ENCODE measurements around the gene PTPN13.

PTPN13 gene

DNA sequence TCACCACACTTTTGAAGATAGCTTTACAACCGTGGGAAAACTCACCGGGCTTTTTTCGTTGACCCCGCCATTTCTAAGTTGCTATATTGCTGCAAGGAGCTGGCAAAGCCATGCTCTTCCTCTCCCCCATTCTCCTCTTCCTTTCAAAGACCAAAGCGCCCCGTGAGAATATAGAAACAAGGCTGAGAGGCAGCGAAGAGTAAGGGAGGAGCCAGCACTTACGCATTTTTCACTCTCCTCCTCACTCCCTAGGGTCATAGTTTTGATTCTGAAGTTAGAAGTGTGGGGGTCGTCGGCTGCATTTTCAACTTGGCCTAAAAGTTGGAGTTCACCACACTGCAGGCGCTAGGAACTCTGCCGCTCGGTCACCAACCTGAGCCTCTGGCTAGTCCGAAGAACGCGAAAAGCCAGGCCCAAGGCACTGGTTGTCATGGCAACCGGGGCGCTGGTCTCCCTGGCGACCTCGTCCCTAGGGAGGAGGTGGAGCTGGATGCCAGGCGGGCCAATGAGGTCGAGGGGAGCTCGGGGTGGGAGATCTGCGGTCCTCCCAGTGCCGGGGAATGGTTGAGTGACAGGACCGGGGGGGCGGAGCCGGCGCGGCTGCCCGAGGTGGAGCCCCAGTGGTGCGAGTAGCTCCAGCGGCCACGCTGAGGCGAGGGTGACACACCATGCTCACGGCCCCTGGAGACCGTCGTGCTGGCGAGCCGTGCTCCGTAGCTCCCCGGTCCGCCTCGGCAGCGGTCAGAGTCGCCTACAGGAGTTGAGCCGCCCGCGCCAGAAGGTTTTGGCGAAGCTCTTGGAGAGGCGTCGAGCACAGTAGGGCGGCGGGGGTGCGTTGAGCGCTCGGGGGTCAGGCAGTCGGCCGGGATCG is at the start of gene PTPN13:
PTPN13 (plus strand) TSS at position 628 of the 871 bp plus-strand sequence. CDS start 40,942 bp downstream, outside the sequence.
- peak; percentile 99 for DNase-seq

GRCh38 chr4:86547140-86547539 is 47.0 kb upstream of the PTPN13 start:
- DNase-seq, result no peak

DNA sequence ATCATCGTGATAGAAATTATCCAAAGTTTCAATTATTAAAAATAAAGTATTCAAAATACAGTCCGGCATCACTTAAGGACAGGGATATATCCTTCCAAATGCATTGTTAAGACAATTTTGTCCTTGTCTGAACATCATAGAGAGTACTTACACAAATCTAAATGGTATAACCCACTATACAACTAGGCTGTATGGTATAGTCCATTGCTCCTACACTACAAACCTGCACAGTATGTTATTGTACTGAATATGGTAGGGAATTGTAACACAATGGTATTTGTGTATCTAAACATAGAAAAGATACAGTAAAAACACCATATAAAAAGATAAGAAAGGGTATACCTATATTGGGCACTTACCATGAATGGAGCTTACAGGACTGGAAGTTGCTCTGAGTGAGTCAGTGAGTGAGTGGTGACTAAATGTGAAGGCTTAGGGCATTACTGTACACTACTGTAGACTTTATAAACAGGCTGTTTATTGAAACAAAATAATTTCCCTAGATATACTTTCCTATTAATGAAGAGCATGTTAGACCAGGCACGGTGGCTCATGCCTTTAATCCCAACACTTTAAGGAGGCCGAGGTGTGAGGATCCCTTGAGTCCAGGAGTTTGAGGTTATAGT is 44.8 kb upstream of the PTPN13 start:
- DNase-seq, result peak; percentile 19

DNA sequence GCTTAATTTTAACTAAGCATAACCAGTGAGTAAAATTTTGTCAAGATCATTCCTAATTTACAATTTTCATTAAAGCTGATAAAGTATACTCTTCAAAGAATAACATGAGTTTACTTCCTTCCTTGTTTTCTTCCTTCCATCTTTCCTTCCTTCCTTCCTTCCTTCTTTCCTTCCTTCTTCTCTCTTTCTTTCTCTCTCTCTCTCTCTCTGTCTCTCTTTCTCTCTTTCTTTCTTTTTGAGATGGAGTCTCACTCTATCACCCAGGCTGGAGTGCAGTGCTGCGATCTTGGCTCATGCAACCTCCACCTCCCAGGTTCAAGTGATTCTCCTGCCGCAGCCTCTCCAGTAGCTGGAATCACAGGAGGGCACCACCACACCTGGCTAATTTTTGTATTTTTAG is 42.7 kb upstream of the PTPN13 start:
- DNase-seq, result no peak

DNA sequence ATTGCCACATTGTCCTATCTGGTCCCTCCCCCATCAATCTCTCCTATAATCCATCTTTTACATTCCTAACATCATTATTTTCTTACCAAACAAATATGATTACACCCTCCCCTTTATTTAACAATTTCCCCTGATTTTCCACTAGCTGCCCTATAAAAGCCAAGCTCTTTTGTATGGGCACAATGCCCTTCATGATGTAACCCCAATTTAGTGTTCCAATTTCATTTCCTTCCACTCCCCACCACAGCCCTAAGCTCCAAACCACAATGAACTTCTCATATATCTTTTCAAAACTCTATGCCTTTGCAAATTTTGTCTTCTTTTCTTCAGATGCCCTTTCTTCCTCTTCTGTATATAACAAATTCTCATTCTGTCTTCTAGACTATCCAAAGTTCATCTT is 39.5 kb upstream of the PTPN13 start:
- DNase-seq, result no peak

GRCh38 chr4:86556791-86557415 is 37.2 kb upstream of the PTPN13 start:
- DNase-seq, result peak; percentile 7

- peak; percentile 10 for DNase-seq
Measured at GRCh38 chr4:86557526-86557925, 36.6 kb upstream of the PTPN13 start.

DNA sequence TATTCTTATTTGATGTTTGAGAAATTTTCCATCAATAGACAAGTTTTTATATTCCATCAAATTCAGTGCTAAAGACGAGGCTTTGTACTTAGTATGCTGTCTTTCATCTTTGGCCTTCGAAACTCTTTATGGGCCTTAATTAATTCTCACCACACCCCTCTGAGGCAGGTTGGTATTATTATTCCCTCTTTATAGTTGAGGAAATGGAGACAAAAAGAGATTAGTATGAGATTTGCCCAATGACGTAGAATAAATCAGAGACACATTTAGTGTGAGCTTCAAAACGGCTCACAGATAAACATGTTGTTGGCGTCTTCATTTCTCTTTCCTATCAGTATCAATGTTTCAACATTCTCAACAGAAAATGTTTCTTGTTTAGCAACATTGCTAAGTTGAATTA is 35.9 kb upstream of the PTPN13 start:
- no peak for DNase-seq

DNA sequence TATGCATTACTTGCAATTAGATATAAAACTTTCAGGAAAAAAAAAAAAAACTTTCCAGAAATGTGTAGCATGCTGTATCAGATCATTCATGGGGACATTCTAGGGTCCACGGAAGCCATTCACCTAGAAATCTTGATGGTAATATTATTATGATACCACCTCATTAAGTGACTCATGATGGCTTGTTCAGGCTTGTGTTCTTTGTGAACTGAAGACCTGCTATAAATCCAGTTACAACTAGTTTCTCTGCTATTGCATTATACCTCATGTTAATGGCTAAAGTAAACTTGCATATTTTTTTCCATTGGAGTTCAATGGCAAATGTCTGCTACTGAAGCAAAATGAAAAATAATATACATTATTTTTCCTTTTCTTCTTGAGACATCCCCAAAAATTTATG is 35.3 kb upstream of the PTPN13 start:
- peak; percentile 7 for DNase-seq

GRCh38 chr4:86560447-86560846 is 33.7 kb upstream of the PTPN13 start:
- DNase-seq, result no peak

GRCh38 chr4:86561256-86561655 is 32.9 kb upstream of the PTPN13 start:
- DNase-seq, result no peak

GRCh38 chr4:86563416-86563815 is 30.7 kb upstream of the PTPN13 start:
- peak; percentile 67 for DNase-seq

GRCh38 chr4:86564795-86565194 is 29.3 kb upstream of the PTPN13 start:
- peak; percentile 27 for DNase-seq

- no peak for DNase-seq
Measured at GRCh38 chr4:86565651-86566050, 28.5 kb upstream of the PTPN13 start.

DNA sequence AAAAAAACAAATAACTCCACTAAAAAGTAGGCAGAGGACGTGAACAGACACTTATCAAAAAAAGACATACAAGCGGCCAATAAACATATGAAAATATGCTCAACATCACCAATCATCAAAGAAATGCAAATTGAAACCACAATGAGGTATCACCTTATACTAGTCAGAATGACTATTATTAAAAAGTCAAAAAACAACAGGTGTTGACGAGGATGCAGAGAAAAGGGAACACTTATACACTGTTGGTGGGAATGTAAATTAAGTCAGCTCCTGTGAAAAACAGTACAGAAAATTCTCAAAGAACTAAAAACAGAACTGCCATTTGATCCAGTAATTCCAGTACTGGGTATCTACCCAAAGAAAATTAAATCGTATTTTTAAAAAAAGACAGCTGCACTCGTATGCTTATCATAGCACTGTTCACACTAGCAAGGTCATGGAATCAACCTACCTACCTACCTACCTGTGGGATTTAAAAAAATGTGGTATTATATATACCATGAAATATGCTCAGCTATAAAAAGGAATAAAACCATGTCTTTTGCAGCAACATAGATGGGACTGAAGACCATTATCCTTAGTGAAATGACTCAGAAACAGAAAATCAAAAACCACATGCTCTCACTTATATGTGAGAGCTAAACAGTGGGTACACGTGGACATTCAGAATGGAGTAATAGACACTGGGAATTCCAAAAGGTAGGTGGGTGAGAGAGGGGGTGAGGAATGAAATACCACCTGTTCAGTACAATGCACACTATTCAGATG is 24.8 kb upstream of the PTPN13 start:
- DNase-seq, result no peak

DNA sequence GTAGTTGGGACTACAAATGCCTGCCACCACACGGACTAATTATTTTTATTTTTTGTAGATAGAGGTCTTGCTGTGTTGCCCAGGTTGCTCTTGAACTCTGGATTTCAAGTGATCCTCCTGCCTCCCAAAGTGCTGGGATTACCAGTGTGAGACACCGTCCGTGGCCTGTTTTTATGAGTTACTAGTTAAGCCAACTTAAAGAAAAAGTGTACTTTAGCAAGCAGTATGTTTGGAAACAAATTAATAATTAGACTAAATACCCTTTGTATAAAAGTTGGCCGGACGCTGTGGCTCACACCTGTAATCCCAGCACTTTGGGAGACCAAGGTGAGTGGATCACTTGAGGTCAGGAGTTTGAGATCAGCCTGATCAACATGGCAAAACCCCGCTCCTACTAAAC is 14.2 kb upstream of the PTPN13 start:
- no peak for DNase-seq

DNA sequence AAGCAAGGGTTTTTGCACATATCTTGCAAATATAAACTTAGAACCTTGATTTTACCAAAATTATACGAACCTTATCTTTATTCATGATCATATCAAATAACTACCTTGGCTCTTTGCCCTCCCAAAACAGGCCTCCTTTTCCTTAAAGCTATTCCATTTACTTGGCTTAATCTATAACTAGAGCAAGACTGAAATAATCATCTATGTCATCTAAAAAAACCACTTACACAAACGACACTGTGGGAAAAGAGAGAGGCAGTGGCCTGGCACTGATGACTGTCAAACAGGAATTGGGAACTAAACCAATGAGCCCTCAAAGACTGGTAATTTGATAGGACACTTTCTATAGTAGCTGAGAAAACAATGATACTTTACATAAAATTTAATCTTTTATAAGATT is 11.7 kb upstream of the PTPN13 start:
- DNase-seq, result no peak

- no peak for DNase-seq
Measured at GRCh38 chr4:86586160-86586572, 7.9 kb upstream of the PTPN13 start.

GRCh38 chr4:86586626-86587380 is 7.3 kb upstream of the PTPN13 start:
- DNase-seq, result no peak

DNA sequence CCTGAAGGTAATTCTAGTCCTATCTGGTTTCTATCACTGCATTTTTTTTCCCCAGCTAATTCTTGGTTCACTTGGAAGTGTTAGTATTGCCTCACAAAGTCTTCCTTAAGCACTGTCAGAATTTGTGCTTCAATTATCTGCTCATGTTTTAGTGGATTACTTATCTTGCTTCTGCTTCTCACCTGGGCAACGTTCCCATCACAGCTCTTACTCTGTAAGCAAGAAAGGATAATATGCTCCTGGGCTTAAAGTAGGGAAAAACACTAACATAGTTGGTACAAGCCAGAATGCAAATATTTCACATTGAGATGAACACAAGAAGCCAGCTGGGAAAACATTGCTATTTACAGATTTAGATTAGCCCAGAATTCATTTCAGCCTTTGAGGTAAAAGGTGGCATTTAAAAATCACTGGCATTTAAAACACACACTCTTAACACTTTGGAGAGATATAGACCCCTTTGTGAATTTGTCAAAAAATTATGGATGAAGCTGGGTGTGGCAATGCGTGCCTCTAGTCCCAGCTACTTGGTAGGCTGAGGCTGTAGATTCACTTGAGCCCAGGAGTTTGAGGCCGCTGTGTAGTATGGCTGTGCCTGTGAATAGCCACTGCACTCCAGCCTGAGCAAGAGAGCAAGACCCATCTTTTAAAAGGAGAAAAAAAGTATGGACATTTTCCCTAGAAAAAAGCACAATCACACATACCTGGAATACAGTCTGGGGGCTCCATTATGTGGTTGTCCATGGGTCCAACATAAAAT is 6.6 kb upstream of the PTPN13 start:
- DNase-seq, result no peak

DNA sequence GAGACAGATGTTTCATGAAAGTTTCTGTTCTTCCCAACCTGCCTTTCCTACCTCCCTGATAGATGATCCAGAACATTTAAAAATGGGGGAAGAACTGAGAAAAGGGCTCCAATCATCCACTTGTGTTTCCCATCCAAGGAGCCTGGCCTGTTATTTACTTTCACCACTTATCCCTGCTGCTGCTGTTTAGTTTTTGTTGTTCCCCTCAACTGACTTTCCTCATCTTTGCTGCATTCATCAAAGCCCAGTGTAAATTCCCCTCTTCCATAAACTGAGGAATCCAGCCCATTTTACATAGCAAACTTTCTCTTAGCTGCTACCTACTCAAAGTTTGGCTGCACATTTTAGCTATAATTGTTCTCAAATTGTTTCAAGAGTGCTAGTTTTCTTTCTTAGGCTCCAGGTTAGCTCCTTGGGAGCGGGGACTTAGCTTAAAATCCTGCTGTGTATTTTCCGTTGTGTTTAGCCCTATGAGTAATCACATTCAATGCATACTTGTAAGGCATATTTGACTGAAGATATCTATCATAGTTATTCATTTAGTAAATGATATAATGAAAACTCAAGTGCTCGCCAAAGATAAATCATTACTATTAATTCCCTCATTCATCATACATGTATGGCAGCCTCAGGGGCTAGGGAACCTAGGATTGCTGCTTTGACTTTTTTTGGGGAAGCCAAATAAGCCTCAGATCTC is 1.4 kb upstream of the PTPN13 start:
- DNase-seq, result peak; percentile 52

All from fibroblast of skin of right quadriceps (primary cell).